ENCODE results near the gene ADAMTS2.
A peak's percentile ranks its signal among the peaks of the same experiment; 100 is the strongest.

The ADAMTS2 gene

GRCh38 chr5:179151286-179152118, 193.8 kb downstream of the ADAMTS2 start:
- peaks cover 11% of the 10 kb centered on the region for H3K4me1 Mint-ChIP-seq
- no peaks in the 10 kb centered on the region for H3K27me3 Mint-ChIP-seq
- H3K4me3 Mint-ChIP-seq, result no peak overlapping the region
- H3K9me3 Mint-ChIP-seq, result no peaks in the 10 kb centered on the region
- DNase-seq (no peak), ATAC-seq (no peak)
- H3K27ac Mint-ChIP-seq, result no peak overlapping the region

GRCh38 chr5:179150011-179150410, 195.2 kb downstream of the ADAMTS2 start:
- no peak overlapping the region for H3K27ac Mint-ChIP-seq
- no peak for DNase-seq
- H3K27me3 Mint-ChIP-seq, result no peaks in the 10 kb centered on the region

GRCh38 chr5:179149278-179149677, 196.0 kb downstream of the ADAMTS2 start:
- no peak overlapping the region for H3K4me3 Mint-ChIP-seq
- H3K4me1 Mint-ChIP-seq, result peaks cover 20% of the 10 kb centered on the region
- H3K27ac Mint-ChIP-seq, result peak overlapping the region in 1 of 2 donors; percentile 54
- H3K27me3 Mint-ChIP-seq, result no peaks in the 10 kb centered on the region
- DNase-seq (no peak), ATAC-seq (no peak)
- no peaks in the 10 kb centered on the region for H3K9me3 Mint-ChIP-seq

More at GRCh38 chr5:179150011-179150410, 195.2 kb downstream of the ADAMTS2 start:
- H3K9me3 Mint-ChIP-seq, result no peaks in the 10 kb centered on the region
- ATAC-seq, result no peak
- H3K4me3 Mint-ChIP-seq, result no peak overlapping the region
- peaks cover 20% of the 10 kb centered on the region for H3K4me1 Mint-ChIP-seq

- Mint-ChIP-seq H3K27me3 (no peaks in the 10 kb centered on the region), H3K4me1 (peaks cover 20% of the 10 kb centered on the region), H3K27ac (peak overlapping the region in 1 of 2 donors; percentile 54), H3K4me3 (no peak overlapping the region), H3K9me3 (no peaks in the 10 kb centered on the region)
- ATAC-seq, result no peak
- DNase-seq, result no peak
These were observed 196.5 kb downstream of the ADAMTS2 start for GRCh38 chr5:179148703-179149170.

GRCh38 chr5:179147991-179148702, 197.1 kb downstream of the ADAMTS2 start:
- Mint-ChIP-seq H3K4me3 (no peak overlapping the region), H3K4me1 (peaks cover 24% of the 10 kb centered on the region), H3K9me3 (no peaks in the 10 kb centered on the region), H3K27ac (no peak overlapping the region), H3K27me3 (no peaks in the 10 kb centered on the region)
- DNase-seq (no peak), ATAC-seq (no peak)

GRCh38 chr5:179146277-179146676, 199.0 kb downstream of the ADAMTS2 start:
- H3K27me3 Mint-ChIP-seq, result no peaks in the 10 kb centered on the region
- peak overlapping the region in 1 of 2 donors; percentile 65 for H3K27ac Mint-ChIP-seq
- ATAC-seq (peak; percentile 90), DNase-seq (peak; percentile 56 to 67)
- H3K4me3 Mint-ChIP-seq, result peak overlapping the region; percentile 37 to 66
- peaks cover 41% of the 10 kb centered on the region for H3K4me1 Mint-ChIP-seq
- peaks cover 0 to 5% of the 10 kb centered on the region in 2 donors for H3K9me3 Mint-ChIP-seq

- Mint-ChIP-seq H3K27ac (peak overlapping the region in 1 of 2 donors; percentile 96), H3K9me3 (peaks cover 0 to 5% of the 10 kb centered on the region in 2 donors)
- no peak for ATAC-seq
These were observed 201.8 kb downstream of the ADAMTS2 start for GRCh38 chr5:179143446-179143845.

GRCh38 chr5:179142434-179143198, 202.6 kb downstream of the ADAMTS2 start:
- peak overlapping the region; percentile 77 to 96 for H3K27ac Mint-ChIP-seq
- peaks cover 38% of the 10 kb centered on the region for H3K4me1 Mint-ChIP-seq
- DNase-seq, result peak; percentile 27 to 52
- H3K9me3 Mint-ChIP-seq, result peaks cover 0 to 5% of the 10 kb centered on the region in 2 donors
- peak overlapping the region in 1 of 2 donors; percentile 32 for H3K4me3 Mint-ChIP-seq
- ATAC-seq, result peak; percentile 85
- H3K27me3 Mint-ChIP-seq, result no peaks in the 10 kb centered on the region

More at GRCh38 chr5:179143446-179143845, 201.8 kb downstream of the ADAMTS2 start:
- Mint-ChIP-seq H3K4me1 (peaks cover 41% of the 10 kb centered on the region), H3K27me3 (no peaks in the 10 kb centered on the region), H3K4me3 (peak overlapping the region in 1 of 2 donors; percentile 32)
- no peak for DNase-seq

- Mint-ChIP-seq H3K4me3 (no peak overlapping the region), H3K9me3 (peaks cover 0 to 5% of the 10 kb centered on the region in 2 donors), H3K27me3 (no peaks in the 10 kb centered on the region), H3K4me1 (peaks cover 33% of the 10 kb centered on the region), H3K27ac (peak overlapping the region in 1 of 2 donors; percentile 93)
- ATAC-seq (no peak), DNase-seq (no peak)
These were observed 203.4 kb downstream of the ADAMTS2 start for GRCh38 chr5:179141867-179142266.

GRCh38 chr5:179140293-179140692, 205.0 kb downstream of the ADAMTS2 start:
- Mint-ChIP-seq H3K27me3 (no peaks in the 10 kb centered on the region), H3K9me3 (peaks cover 0 to 5% of the 10 kb centered on the region in 2 donors), H3K4me3 (no peak overlapping the region), H3K27ac (no peak overlapping the region), H3K4me1 (peaks cover 20% of the 10 kb centered on the region)
- no peak for DNase-seq
- ATAC-seq, result no peak

GRCh38 chr5:179139936-179140235, 205.4 kb downstream of the ADAMTS2 start:
- DNase-seq (no peak), ATAC-seq (no peak)
- H3K27me3 Mint-ChIP-seq, result no peaks in the 10 kb centered on the region
- no peak overlapping the region for H3K27ac Mint-ChIP-seq
- peaks cover 0 to 5% of the 10 kb centered on the region in 2 donors for H3K9me3 Mint-ChIP-seq
- no peak overlapping the region for H3K4me3 Mint-ChIP-seq
- H3K4me1 Mint-ChIP-seq, result peaks cover 20% of the 10 kb centered on the region

GRCh38 chr5:179139111-179139935, 205.9 kb downstream of the ADAMTS2 start:
- H3K27me3 Mint-ChIP-seq, result no peaks in the 10 kb centered on the region
- H3K4me1 Mint-ChIP-seq, result peaks cover 20% of the 10 kb centered on the region
- no peak for DNase-seq
- ATAC-seq, result no peak
- no peak overlapping the region for H3K4me3 Mint-ChIP-seq
- no peak overlapping the region for H3K27ac Mint-ChIP-seq
- H3K9me3 Mint-ChIP-seq, result peaks cover 0 to 5% of the 10 kb centered on the region in 2 donors

- H3K4me3 Mint-ChIP-seq, result no peak overlapping the region
- no peak overlapping the region for H3K27ac Mint-ChIP-seq
- peaks cover 20% of the 10 kb centered on the region for H3K4me1 Mint-ChIP-seq
- DNase-seq (no peak), ATAC-seq (no peak)
- H3K27me3 Mint-ChIP-seq, result no peaks in the 10 kb centered on the region
- peaks cover 0 to 5% of the 10 kb centered on the region in 2 donors for H3K9me3 Mint-ChIP-seq
These were observed 206.7 kb downstream of the ADAMTS2 start for GRCh38 chr5:179138568-179138925.

- DNase-seq (no peak), ATAC-seq (peak; percentile 28)
- no peaks in the 10 kb centered on the region for H3K27me3 Mint-ChIP-seq
- peaks cover 0 to 5% of the 10 kb centered on the region in 2 donors for H3K9me3 Mint-ChIP-seq
- H3K27ac Mint-ChIP-seq, result no peak overlapping the region
- H3K4me1 Mint-ChIP-seq, result peaks cover 14% of the 10 kb centered on the region
- no peak overlapping the region for H3K4me3 Mint-ChIP-seq
These were observed 207.4 kb downstream of the ADAMTS2 start for GRCh38 chr5:179137643-179138567.
